ENCODE measurements around the gene CHST4. TPM values are rescaled to one million over a fixed set of nuclear protein-coding genes. Genes with fewer than 3 reads are reported as not detected.

Gene CHST4
- polyA plus RNA-seq, 1 donor from 2014 or later = not detected

DNA sequence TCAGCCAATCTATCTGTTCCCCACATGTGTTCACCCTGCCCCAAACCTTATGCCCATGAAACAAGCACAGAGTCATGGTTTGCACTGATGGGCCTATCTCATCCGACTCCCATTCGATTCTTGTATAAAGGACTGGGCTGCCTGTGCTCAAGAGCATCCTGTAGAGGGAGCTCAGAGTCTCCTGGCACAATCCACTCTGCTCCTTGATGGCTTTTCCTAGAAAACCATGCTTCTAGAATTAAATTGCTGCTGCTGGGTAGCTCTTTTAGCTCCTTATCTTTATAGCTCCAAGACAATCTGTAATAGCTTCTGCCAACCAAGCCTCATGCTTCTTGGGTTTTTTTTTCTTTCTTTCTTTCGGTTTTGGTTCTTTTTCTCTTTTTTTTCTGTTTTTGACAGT, 46.8 kb upstream of the CHST4 start:
- Histone ChIP-seq H3K9ac (ENCODE audit: low read length) (no peak overlapping the region), H3K27ac (ENCODE audit: low read length) (no peak overlapping the region), H3K36me3 (ENCODE audit: insufficient read depth, low read length) (peaks cover 4% of the 10 kb centered on the region), H3K9me3 (ENCODE audit: low read length) (no peaks in the 10 kb centered on the region), H3F3A (ENCODE audit: insufficient read depth, low read length, poor library complexity, severe bottlenecking) (no peaks in the 10 kb centered on the region), H3K79me2 (replicated peaks; ENCODE audit: insufficient read depth, low read length) (no peaks in the 10 kb centered on the region), H4K20me1 (ENCODE audit: insufficient read depth) (no peaks in the 10 kb centered on the region), H3K4me3 (ENCODE audit: low read length) (no peak overlapping the region), H3K4me2 (ENCODE audit: low read length) (no peak overlapping the region), H3K27me3 (ENCODE audit: insufficient read depth, low read depth, low read length) (no peaks in the 10 kb centered on the region), H3K9me2 (ENCODE audit: insufficient read depth, low read length) (no peaks in the 10 kb centered on the region), H2AFZ (ENCODE audit: low read depth, low read length) (no peak overlapping the region)
- TF ChIP-seq SMC3 (conservative IDR thresholded peaks at IDR 0.05; ENCODE audit: poor library complexity) = peak; percentile 61
- TF ChIP-seq, protein P1, sequence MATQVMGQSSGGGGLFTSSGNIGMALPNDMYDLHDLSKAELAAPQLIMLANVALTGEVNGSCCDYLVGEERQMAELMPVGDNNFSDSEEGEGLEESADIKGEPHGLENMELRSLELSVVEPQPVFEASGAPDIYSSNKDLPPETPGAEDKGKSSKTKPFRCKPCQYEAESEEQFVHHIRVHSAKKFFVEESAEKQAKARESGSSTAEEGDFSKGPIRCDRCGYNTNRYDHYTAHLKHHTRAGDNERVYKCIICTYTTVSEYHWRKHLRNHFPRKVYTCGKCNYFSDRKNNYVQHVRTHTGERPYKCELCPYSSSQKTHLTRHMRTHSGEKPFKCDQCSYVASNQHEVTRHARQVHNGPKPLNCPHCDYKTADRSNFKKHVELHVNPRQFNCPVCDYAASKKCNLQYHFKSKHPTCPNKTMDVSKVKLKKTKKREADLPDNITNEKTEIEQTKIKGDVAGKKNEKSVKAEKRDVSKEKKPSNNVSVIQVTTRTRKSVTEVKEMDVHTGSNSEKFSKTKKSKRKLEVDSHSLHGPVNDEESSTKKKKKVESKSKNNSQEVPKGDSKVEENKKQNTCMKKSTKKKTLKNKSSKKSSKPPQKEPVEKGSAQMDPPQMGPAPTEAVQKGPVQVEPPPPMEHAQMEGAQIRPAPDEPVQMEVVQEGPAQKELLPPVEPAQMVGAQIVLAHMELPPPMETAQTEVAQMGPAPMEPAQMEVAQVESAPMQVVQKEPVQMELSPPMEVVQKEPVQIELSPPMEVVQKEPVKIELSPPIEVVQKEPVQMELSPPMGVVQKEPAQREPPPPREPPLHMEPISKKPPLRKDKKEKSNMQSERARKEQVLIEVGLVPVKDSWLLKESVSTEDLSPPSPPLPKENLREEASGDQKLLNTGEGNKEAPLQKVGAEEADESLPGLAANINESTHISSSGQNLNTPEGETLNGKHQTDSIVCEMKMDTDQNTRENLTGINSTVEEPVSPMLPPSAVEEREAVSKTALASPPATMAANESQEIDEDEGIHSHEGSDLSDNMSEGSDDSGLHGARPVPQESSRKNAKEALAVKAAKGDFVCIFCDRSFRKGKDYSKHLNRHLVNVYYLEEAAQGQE (IDR thresholded peaks at IDR 0.05; ENCODE audit: borderline replicate concordance) = no peak
- TF ChIP-seq, protein P2, sequence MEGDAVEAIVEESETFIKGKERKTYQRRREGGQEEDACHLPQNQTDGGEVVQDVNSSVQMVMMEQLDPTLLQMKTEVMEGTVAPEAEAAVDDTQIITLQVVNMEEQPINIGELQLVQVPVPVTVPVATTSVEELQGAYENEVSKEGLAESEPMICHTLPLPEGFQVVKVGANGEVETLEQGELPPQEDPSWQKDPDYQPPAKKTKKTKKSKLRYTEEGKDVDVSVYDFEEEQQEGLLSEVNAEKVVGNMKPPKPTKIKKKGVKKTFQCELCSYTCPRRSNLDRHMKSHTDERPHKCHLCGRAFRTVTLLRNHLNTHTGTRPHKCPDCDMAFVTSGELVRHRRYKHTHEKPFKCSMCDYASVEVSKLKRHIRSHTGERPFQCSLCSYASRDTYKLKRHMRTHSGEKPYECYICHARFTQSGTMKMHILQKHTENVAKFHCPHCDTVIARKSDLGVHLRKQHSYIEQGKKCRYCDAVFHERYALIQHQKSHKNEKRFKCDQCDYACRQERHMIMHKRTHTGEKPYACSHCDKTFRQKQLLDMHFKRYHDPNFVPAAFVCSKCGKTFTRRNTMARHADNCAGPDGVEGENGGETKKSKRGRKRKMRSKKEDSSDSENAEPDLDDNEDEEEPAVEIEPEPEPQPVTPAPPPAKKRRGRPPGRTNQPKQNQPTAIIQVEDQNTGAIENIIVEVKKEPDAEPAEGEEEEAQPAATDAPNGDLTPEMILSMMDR (IDR thresholded peaks at IDR 0.05; ENCODE audit: poor library complexity, severe bottlenecking) = peak; percentile 66
- no peak for TF ChIP-seq POLR2AphosphoS5 (IDR thresholded peaks at IDR 0.05)
- TF ChIP-seq RAD21 (conservative IDR thresholded peaks at IDR 0.05) = peak; percentile 62
- TF ChIP-seq TAF1 (IDR thresholded peaks at IDR 0.05; ENCODE audit: low read depth) = no peak

DNA sequence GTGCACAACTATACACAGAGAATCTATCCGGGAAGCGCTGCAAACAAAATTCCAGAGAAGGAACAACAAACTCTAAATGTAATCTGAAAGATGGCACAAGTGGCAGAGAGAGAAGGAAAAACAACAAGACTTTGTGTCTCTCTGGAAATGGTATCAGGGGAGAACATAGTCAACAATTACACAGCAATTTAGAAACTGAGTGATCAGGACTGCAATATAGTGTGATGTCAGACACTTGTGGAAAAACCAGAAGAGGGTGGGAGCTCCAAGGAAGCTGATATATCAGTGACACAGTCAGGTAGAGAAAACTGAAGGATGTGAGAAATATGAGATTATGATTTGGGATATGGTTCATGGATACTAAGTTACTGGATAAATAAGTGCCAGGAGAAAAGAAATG, 45.3 kb upstream of the CHST4 start:
- Histone ChIP-seq H3K4me3 (ENCODE audit: low read length) (no peak overlapping the region), H4K20me1 (ENCODE audit: insufficient read depth) (no peaks in the 10 kb centered on the region), H3K9ac (ENCODE audit: low read length) (no peak overlapping the region), H3K27me3 (ENCODE audit: insufficient read depth, low read depth, low read length) (no peaks in the 10 kb centered on the region), H3K36me3 (ENCODE audit: insufficient read depth, low read length) (peaks cover 4% of the 10 kb centered on the region), H3K79me2 (replicated peaks; ENCODE audit: insufficient read depth, low read length) (no peaks in the 10 kb centered on the region), H3K9me3 (ENCODE audit: low read length) (no peaks in the 10 kb centered on the region), H3F3A (ENCODE audit: insufficient read depth, low read length, poor library complexity, severe bottlenecking) (no peaks in the 10 kb centered on the region), H3K27ac (ENCODE audit: low read length) (no peak overlapping the region), H2AFZ (ENCODE audit: low read depth, low read length) (no peak overlapping the region), H3K4me2 (ENCODE audit: low read length) (no peak overlapping the region), H3K9me2 (ENCODE audit: insufficient read depth, low read length) (no peaks in the 10 kb centered on the region)
- TF ChIP-seq TAF1 (IDR thresholded peaks at IDR 0.05; ENCODE audit: low read depth) (no peak), EZH2 (IDR thresholded peaks at IDR 0.05; ENCODE audit: borderline replicate concordance, insufficient read depth, low read length, poor library complexity, severe bottlenecking) (no peak), EP300 (conservative IDR thresholded peaks at IDR 0.05; ENCODE audit: poor library complexity, severe bottlenecking) (no peak), RAD21 (conservative IDR thresholded peaks at IDR 0.05) (no peak), MXI1 (conservative IDR thresholded peaks at IDR 0.05; ENCODE audit: poor library complexity, severe bottlenecking) (no peak), POLR2AphosphoS5 (IDR thresholded peaks at IDR 0.05) (no peak), SMC3 (conservative IDR thresholded peaks at IDR 0.05; ENCODE audit: poor library complexity) (no peak)
- TF ChIP-seq, protein P2 (IDR thresholded peaks at IDR 0.05; ENCODE audit: poor library complexity, severe bottlenecking) = no peak
- TF ChIP-seq, protein P1 (IDR thresholded peaks at IDR 0.05; ENCODE audit: borderline replicate concordance) = no peak

All from neural cell (in vitro differentiated cells).